ENCODE data around the gene CCNY. TPM values are rescaled to one million over a fixed set of nuclear protein-coding genes. Genes with fewer than 3 reads are reported as not detected.
"Not testable (repeated sequence)": the region's sequence is repeated elsewhere in the genome, so short reads cannot be mapped to it uniquely, and the experiment has no call there.

Gene CCNY
- total RNA-seq, 3 donors from 2014 or later (not counting 1 experiment from before 2014, with no cell fraction given) = 71.0 to 87.2 (median 74.3) TPM

GRCh38 chr10:35416619-35417312 lies 80.5 kb downstream of the CCNY start:
- ATAC-seq (peak in 1 of 3 donors; percentile 32), DNase-seq (peak in 1 of 2 donors; percentile 12)
- H3K36me3 Mint-ChIP-seq = no peaks in the 10 kb centered on the region
- Histone ChIP-seq H3K9me3 (ENCODE audit: control insufficient read depth, insufficient read depth, low read length) (no peaks in the 10 kb centered on the region), H3K27me3 (ENCODE audit: control insufficient read depth, insufficient read depth, low read length) (no peaks in the 10 kb centered on the region), H3K27ac (ENCODE audit: low read length) (no peak overlapping the region), H3K4me3 (ENCODE audit: low read length) (no peak overlapping the region), H3K36me3 (ENCODE audit: control insufficient read depth, insufficient read depth, low read length) (no peaks in the 10 kb centered on the region), H3K4me1 (ENCODE audit: control insufficient read depth, insufficient read depth, low read length) (peaks cover 28% of the 10 kb centered on the region)
- no peak overlapping the region for H3K4me3 Mint-ChIP-seq
- intact Hi-C loops (cut with micrococcal nuclease) = no loop called here
- peak overlapping the region; percentile 32 to 37 for H3K27ac Mint-ChIP-seq
- 77% methylated on average over 8 of the region's 8 CpGs for WGBS (ENCODE audit: insufficient coverage)
- H3K4me1 Mint-ChIP-seq = peaks cover 62 to 72% of the 10 kb centered on the region in 2 donors
- TF ChIP-seq, protein P1, sequence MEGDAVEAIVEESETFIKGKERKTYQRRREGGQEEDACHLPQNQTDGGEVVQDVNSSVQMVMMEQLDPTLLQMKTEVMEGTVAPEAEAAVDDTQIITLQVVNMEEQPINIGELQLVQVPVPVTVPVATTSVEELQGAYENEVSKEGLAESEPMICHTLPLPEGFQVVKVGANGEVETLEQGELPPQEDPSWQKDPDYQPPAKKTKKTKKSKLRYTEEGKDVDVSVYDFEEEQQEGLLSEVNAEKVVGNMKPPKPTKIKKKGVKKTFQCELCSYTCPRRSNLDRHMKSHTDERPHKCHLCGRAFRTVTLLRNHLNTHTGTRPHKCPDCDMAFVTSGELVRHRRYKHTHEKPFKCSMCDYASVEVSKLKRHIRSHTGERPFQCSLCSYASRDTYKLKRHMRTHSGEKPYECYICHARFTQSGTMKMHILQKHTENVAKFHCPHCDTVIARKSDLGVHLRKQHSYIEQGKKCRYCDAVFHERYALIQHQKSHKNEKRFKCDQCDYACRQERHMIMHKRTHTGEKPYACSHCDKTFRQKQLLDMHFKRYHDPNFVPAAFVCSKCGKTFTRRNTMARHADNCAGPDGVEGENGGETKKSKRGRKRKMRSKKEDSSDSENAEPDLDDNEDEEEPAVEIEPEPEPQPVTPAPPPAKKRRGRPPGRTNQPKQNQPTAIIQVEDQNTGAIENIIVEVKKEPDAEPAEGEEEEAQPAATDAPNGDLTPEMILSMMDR (IDR thresholded peaks at IDR 0.05) = no peak
- no peaks in the 10 kb centered on the region for H3K27me3 Mint-ChIP-seq (ENCODE audit: low read depth in 2 of 2)
- H3K9me3 Mint-ChIP-seq = no peaks in the 10 kb centered on the region

- ATAC-seq (no peak), DNase-seq (no peak)
- Histone ChIP-seq H3K27me3 (ENCODE audit: control insufficient read depth, insufficient read depth, low read length) (no peaks in the 10 kb centered on the region), H3K4me1 (ENCODE audit: control insufficient read depth, insufficient read depth, low read length) (peaks cover 23% of the 10 kb centered on the region), H3K27ac (ENCODE audit: low read length) (no peak overlapping the region), H3K4me3 (ENCODE audit: low read length) (no peak overlapping the region), H3K9me3 (ENCODE audit: control insufficient read depth, insufficient read depth, low read length) (no peaks in the 10 kb centered on the region), H3K36me3 (ENCODE audit: control insufficient read depth, insufficient read depth, low read length) (no peaks in the 10 kb centered on the region)
- TF ChIP-seq, protein P1 (IDR thresholded peaks at IDR 0.05) = no peak
- H3K4me3 Mint-ChIP-seq = no peak overlapping the region
- H3K4me1 Mint-ChIP-seq = peaks cover 63 to 73% of the 10 kb centered on the region in 2 donors
- peak overlapping the region; percentile 6 to 14 for H3K27ac Mint-ChIP-seq
- H3K9me3 Mint-ChIP-seq = no peaks in the 10 kb centered on the region
- intact Hi-C loops (cut with micrococcal nuclease) = no loop called here
- no CpG with 5 or more reads among the region's 1 CpG for WGBS (ENCODE audit: insufficient coverage)
- no peaks in the 10 kb centered on the region for H3K36me3 Mint-ChIP-seq
- no peaks in the 10 kb centered on the region for H3K27me3 Mint-ChIP-seq (ENCODE audit: low read depth in 2 of 2)
These were observed 81.0 kb downstream of the CCNY start for GRCh38 chr10:35417313-35417625.

GRCh38 chr10:35417795-35418194 lies 81.5 kb downstream of the CCNY start:
- Histone ChIP-seq H3K27ac (ENCODE audit: low read length) (no peak overlapping the region), H3K36me3 (ENCODE audit: control insufficient read depth, insufficient read depth, low read length) (no peaks in the 10 kb centered on the region), H3K4me3 (ENCODE audit: low read length) (no peak overlapping the region), H3K4me1 (ENCODE audit: control insufficient read depth, insufficient read depth, low read length) (peaks cover 21% of the 10 kb centered on the region), H3K9me3 (ENCODE audit: control insufficient read depth, insufficient read depth, low read length) (no peaks in the 10 kb centered on the region), H3K27me3 (ENCODE audit: control insufficient read depth, insufficient read depth, low read length) (no peaks in the 10 kb centered on the region)
- no peak for DNase-seq
- no peak overlapping the region for H3K4me3 Mint-ChIP-seq
- no peaks in the 10 kb centered on the region for H3K36me3 Mint-ChIP-seq
- H3K27ac Mint-ChIP-seq = peak overlapping the region; percentile 14 to 27
- TF ChIP-seq, protein P1 (IDR thresholded peaks at IDR 0.05) = no peak
- H3K27me3 Mint-ChIP-seq (ENCODE audit: low read depth in 2 of 2) = no peaks in the 10 kb centered on the region
- ATAC-seq = no peak
- intact Hi-C loops (cut with micrococcal nuclease) = no loop called here
- H3K4me1 Mint-ChIP-seq = peaks cover 63 to 73% of the 10 kb centered on the region in 2 donors
- H3K9me3 Mint-ChIP-seq = no peaks in the 10 kb centered on the region

- H3K36me3 ChIP-seq (ENCODE audit: control insufficient read depth, insufficient read depth, low read length); H3K9me3 Mint-ChIP-seq; intact Hi-C loops (cut with micrococcal nuclease); H3K9me3 ChIP-seq (ENCODE audit: control insufficient read depth, insufficient read depth, low read length); H3K36me3 Mint-ChIP-seq; H3K27me3 Mint-ChIP-seq (ENCODE audit: low read depth in 2 of 2); H3K27me3 ChIP-seq (ENCODE audit: control insufficient read depth, insufficient read depth, low read length); DNase-seq; ATAC-seq; H3K27ac ChIP-seq (ENCODE audit: low read length); H3K4me3 ChIP-seq (ENCODE audit: low read length); H3K4me3 Mint-ChIP-seq: not testable (repeated sequence)
- peaks cover 18% of the 10 kb centered on the region for H3K4me1 ChIP-seq (ENCODE audit: control insufficient read depth, insufficient read depth, low read length)
- WGBS (ENCODE audit: insufficient coverage) = 93% methylated on average over 8 of the region's 10 CpGs
- peak overlapping the region in 1 of 2 donors; percentile 27 for H3K27ac Mint-ChIP-seq
- H3K4me1 Mint-ChIP-seq = peaks cover 63 to 73% of the 10 kb centered on the region in 2 donors
These were observed 82.3 kb downstream of the CCNY start for GRCh38 chr10:35418580-35418979.
